Stimulated activated naive CD8-positive, alpha-beta T cell treated with anti-CD3 and anti-CD28 coated beads, Interleukin-15, Interleukin-2, amounts not matched to agents 100 ng/mL and 50 ng/mL, for 24 hours (primary cell): ENCODE results near the gene TM2D3.

Source experiments
- H3K27ac Mint-ChIP-seq: one replicate; pipeline ENCODE4 v1.8.0; 2021; ENCODE audit warnings: mild to moderate bottlenecking, mixed read lengths
- H3K27me3 Mint-ChIP-seq: one replicate; pipeline ENCODE4 v1.8.0; 2021; ENCODE audit warnings: mixed read lengths
- H3K36me3 Mint-ChIP-seq: one replicate; pipeline ENCODE4 v1.8.0; 2021; ENCODE audit warnings: low read depth, mixed read lengths
- H3K4me1 Mint-ChIP-seq: one replicate; pipeline ENCODE4 v1.8.0; 2021; ENCODE audit warnings: low read depth, mixed read lengths
- H3K4me3 Mint-ChIP-seq: one replicate; pipeline ENCODE4 v1.8.0; 2021; ENCODE audit warnings: mild to moderate bottlenecking, mixed read lengths
- H3K9me3 Mint-ChIP-seq: one replicate; pipeline ENCODE4 v1.8.0; 2021; ENCODE audit warnings: mixed read lengths

TM2D3 gene

GRCh38 chr15:101609742-101610610 is 42.2 kb downstream of the TM2D3 start:
- peaks cover under 1% of the 10 kb centered on the region for H3K9me3 Mint-ChIP-seq
- H3K27ac Mint-ChIP-seq: no peak overlapping the region
- H3K27me3 Mint-ChIP-seq: no peaks in the 10 kb centered on the region
- no peak overlapping the region for H3K4me3 Mint-ChIP-seq
- no peaks in the 10 kb centered on the region for H3K4me1 Mint-ChIP-seq
- no peaks in the 10 kb centered on the region for H3K36me3 Mint-ChIP-seq

GRCh38 chr15:101608201-101608600 is 44.0 kb downstream of the TM2D3 start:
- peaks cover 7% of the 10 kb centered on the region for H3K27me3 Mint-ChIP-seq
- H3K4me3 Mint-ChIP-seq: no peak overlapping the region
- H3K9me3 Mint-ChIP-seq: peaks cover 7% of the 10 kb centered on the region
- H3K4me1 Mint-ChIP-seq: no peaks in the 10 kb centered on the region
- H3K27ac Mint-ChIP-seq: no peak overlapping the region
- no peaks in the 10 kb centered on the region for H3K36me3 Mint-ChIP-seq

GRCh38 chr15:101607108-101607507 is 45.1 kb downstream of the TM2D3 start:
- Mint-ChIP-seq H3K36me3 (no peaks in the 10 kb centered on the region), H3K27me3 (peaks cover 7% of the 10 kb centered on the region), H3K4me1 (no peaks in the 10 kb centered on the region), H3K4me3 (no peak overlapping the region), H3K9me3 (peaks cover 7% of the 10 kb centered on the region), H3K27ac (no peak overlapping the region)

GRCh38 chr15:101604124-101604874 is 47.9 kb downstream of the TM2D3 start:
- H3K4me1 Mint-ChIP-seq: no peaks in the 10 kb centered on the region
- H3K9me3 Mint-ChIP-seq: peaks cover 7% of the 10 kb centered on the region
- no peaks in the 10 kb centered on the region for H3K36me3 Mint-ChIP-seq
- peaks cover 18% of the 10 kb centered on the region for H3K27me3 Mint-ChIP-seq
- no peak overlapping the region for H3K4me3 Mint-ChIP-seq
- H3K27ac Mint-ChIP-seq: no peak overlapping the region

GRCh38 chr15:101602801-101603200 is 49.4 kb downstream of the TM2D3 start:
- H3K27ac Mint-ChIP-seq: no peak overlapping the region
- peaks cover 30% of the 10 kb centered on the region for H3K27me3 Mint-ChIP-seq
- peaks cover 7% of the 10 kb centered on the region for H3K9me3 Mint-ChIP-seq
- no peak overlapping the region for H3K4me3 Mint-ChIP-seq
- H3K36me3 Mint-ChIP-seq: no peaks in the 10 kb centered on the region
- no peaks in the 10 kb centered on the region for H3K4me1 Mint-ChIP-seq

GRCh38 chr15:101600035-101600434 is 52.1 kb downstream of the TM2D3 start:
- no peak overlapping the region for H3K4me3 Mint-ChIP-seq
- peaks cover 25% of the 10 kb centered on the region for H3K9me3 Mint-ChIP-seq
- no peaks in the 10 kb centered on the region for H3K36me3 Mint-ChIP-seq
- H3K27ac Mint-ChIP-seq: no peak overlapping the region
- H3K4me1 Mint-ChIP-seq: no peaks in the 10 kb centered on the region
- H3K27me3 Mint-ChIP-seq: peaks cover 54% of the 10 kb centered on the region

- H3K36me3 Mint-ChIP-seq: no peaks in the 10 kb centered on the region
- peaks cover 54% of the 10 kb centered on the region for H3K27me3 Mint-ChIP-seq
- no peak overlapping the region for H3K27ac Mint-ChIP-seq
- no peaks in the 10 kb centered on the region for H3K4me1 Mint-ChIP-seq
- H3K4me3 Mint-ChIP-seq: no peak overlapping the region
- H3K9me3 Mint-ChIP-seq: peaks cover 23% of the 10 kb centered on the region
Measured at GRCh38 chr15:101599091-101599490, 53.1 kb downstream of the TM2D3 start.

- peaks cover 64% of the 10 kb centered on the region for H3K27me3 Mint-ChIP-seq
- H3K27ac Mint-ChIP-seq: no peak overlapping the region
- no peak overlapping the region for H3K4me3 Mint-ChIP-seq
- H3K9me3 Mint-ChIP-seq: peaks cover 25% of the 10 kb centered on the region
- no peaks in the 10 kb centered on the region for H3K4me1 Mint-ChIP-seq
- no peaks in the 10 kb centered on the region for H3K36me3 Mint-ChIP-seq
Measured at GRCh38 chr15:101597360-101597928, 54.7 kb downstream of the TM2D3 start.

- H3K27me3 Mint-ChIP-seq: peaks cover 64% of the 10 kb centered on the region
- no peak overlapping the region for H3K27ac Mint-ChIP-seq
- no peaks in the 10 kb centered on the region for H3K4me1 Mint-ChIP-seq
- H3K36me3 Mint-ChIP-seq: no peaks in the 10 kb centered on the region
- no peak overlapping the region for H3K4me3 Mint-ChIP-seq
- H3K9me3 Mint-ChIP-seq: peaks cover 25% of the 10 kb centered on the region
Measured at GRCh38 chr15:101596633-101597032, 55.5 kb downstream of the TM2D3 start.
